ENCODE data around the gene RALA.
"Not testable (repeated sequence)": the region's sequence is repeated elsewhere in the genome, so short reads cannot be mapped to it uniquely, and the experiment has no call there.

The RALA gene

DNA sequence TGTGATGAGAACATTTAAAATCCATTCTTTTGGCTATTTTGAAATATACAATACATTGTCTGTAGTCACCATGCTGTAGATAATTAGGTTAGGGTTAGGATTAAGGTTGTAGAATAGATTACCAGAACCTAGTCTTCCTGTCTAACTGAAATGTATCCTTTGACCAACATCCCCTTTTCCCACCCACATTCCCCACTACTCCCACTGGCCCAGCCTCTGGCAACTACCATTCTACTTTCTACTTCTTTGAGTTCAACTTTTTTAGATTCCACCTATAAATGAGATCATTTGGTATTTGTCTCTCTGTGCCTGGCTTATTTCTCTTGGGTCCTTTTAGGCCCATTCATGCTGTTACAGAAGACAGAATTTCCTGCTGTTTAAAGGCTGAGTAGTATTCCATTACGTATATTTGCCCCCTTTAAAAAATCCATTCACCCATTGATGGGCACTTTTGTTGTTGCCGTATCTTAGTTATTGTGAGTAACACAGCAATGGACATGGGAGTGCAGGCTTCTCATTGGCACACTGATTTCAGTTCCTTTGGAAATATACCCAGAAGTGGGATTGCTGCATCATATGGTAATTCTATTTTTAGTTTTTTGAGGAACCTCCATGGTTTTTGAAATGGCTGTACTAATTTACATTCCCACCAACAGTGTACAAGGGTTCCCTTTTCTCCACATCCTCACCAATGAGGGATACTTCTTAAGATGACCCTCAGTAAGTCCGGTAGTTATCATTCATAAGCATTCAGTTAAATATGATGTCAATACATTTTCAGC lies 104.0 kb downstream of the RALA start:
- no peak for DNase-seq (ENCODE audit: low read depth in 2 of 2)

DNA sequence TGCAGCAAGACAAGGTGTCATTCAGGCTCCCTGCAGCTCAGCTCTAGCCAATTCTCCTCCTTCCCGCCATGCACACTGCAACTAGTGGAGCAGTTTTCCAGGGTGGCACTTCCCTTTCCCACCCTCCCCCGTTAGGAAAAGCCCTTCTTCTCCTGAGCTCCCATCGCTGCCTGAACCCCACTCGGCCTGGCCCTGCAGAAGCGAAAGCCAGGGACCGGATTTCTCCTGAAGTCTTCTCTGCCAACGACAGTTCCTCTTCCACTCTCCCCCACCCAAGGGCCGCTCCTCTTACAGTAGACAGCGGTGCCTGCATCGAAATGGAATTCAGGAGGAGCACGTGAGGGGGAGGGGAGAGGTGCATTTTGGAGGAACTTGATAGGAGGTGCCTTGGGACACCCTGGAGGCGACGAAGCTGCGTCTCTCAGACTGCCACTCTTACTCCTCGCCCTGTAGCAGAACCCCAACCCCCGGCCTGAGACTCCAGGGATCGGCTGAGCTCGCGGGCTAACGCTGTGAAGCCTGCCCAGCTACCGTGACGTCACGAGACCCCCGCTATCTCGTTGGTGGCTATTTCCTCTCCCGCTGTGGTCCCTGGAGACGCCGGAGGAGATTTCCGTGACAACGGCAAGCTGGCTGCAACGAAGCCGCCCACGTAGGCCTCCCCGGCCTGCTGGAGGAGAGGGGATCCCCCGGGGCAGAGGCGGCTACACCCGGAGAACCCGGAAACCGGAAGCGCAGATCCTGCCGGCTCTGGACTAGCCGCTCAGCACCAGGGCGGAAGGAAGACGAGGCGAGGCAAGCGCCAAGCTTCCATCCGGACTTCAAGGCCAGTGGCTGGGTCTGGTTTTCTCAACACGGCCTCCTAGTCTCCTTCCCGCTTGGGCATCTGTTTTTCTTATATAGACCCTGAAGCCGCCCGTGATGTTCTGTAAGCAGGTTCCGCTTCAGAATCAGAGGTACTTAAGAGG lies 109.7 kb downstream of the RALA start:
- peak; percentile 85 to 96 for DNase-seq (ENCODE audit: low read depth in 2 of 2)

DNA sequence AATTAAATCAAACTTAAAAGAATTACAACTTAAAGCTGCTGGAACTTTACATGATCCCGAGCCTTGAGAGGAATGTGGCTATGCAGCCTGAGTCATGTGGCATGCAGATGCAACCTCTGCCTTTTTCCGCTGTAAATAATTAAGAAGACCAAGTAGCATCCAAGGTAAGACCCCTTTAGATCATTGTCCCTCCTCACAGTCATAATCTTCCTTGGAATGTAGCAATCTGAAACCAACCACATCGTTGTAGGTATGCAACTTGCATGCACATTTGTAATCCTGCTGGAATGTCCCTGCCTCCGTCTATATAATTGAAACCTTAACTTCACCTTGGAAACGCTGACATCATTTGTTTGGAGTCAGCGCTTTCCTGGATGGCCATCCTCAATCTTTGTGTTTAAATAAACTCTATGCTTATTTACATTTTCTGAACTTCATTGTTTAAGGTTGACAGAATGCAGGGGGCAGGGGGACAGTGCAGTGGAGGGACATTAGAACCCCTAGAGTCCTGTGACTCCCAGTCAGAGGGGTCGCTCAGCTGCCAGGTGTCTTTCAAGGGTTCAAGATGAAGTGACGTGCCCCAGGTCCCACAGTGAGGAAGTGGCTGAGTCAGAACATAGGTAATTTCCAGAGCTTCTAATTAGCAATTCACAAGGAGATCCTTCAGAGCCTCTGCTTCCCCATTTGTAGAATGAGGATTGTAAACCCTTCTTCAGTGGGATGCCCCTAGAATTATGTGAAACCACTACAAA lies 110.7 kb downstream of the RALA start:
- no peak for DNase-seq (ENCODE audit: low read depth in 2 of 2)

DNA sequence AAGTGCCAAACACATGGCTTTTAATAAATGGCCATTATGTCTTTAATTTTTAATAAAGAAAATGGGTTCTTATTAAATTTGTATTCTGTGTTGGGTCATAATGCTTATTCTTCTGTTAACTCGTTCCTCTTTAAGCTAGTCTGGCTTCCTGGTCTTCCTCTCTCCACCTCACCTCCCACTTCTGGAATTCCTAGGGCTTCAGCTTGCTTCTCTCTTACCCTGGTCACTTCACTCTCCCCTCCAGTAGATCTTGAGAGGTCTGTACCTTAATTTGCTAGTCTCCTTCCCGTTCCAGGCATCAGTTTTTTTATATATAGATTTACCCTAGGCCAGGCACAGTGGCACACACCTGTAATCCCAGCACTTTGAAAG lies 111.2 kb downstream of the RALA start:
- no peak for DNase-seq (ENCODE audit: low read depth in 2 of 2)

DNA sequence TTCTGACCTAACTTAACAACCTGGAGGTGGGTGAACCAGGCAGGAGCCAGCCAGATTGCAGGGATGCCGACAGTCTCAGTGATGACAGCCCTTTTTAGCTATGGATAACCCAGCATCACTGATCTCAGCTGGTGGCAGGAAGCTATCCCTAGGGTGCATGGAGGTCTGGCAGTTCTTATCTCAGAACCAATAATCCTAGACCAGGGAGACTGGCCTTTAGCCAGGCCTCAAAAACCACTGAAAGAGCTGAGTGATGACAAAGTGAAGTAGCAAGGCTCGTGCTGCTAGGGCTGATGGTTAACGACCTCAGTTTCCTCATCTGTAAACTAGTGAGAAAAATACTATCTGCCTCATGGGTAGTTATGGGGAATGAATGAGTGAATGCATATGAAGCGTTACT lies 112.5 kb downstream of the RALA start:
- DNase-seq (ENCODE audit: low read depth in 2 of 2) = no peak

DNA sequence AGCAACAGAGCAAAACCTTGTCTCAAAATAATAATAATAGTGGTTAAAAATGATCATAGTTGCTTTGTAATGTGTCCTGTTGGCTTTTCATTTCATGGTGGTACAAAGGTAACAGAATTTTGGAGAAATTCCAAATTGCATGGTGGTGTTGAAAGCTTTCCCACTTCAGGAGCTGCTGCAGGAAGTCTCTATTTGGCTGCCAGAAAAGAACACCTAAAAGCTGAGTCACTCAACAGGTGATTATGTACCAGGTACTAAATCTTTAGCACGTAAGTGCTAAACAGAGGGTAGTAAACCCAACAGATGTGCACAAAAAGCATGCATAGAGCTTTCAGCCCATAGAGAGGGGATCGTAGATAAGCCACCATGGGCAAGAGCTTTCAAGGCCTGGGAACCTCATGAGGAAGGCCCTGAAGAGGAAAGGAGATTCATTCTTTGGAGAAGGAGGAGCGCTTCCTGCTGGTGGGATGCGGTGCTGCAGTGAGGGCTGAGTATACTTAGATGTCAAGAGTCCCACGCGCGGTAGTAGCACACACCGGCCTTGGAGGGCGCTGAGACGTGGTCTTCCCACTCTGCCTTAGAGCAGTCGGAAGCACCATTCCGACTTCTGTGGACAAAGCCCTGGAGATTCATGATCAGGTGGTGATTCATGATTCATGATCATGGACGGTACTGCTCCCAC lies 118.7 kb downstream of the RALA start:
- no peak for DNase-seq (ENCODE audit: low read depth in 2 of 2)

DNA sequence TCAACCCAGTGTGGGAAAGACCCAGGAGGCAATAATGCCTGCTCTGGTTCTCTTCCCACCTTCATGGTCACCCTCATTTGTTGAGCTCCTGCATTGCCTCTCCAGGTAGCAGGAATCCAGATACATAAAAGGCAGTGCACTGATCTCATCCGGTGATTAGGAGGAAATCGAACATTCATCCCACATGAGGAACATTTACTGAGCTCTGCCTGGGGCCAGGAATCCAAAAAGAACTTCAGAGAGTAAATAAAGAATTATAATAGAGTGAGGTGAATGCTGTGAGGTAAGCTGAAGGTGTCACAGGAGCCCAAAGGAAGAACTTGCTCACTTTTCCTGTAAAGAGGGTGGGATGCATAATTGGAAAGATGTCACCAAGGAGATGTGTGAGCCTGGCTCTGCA lies 121.2 kb downstream of the RALA start:
- DNase-seq (ENCODE audit: low read depth in 2 of 2) = no peak

DNA sequence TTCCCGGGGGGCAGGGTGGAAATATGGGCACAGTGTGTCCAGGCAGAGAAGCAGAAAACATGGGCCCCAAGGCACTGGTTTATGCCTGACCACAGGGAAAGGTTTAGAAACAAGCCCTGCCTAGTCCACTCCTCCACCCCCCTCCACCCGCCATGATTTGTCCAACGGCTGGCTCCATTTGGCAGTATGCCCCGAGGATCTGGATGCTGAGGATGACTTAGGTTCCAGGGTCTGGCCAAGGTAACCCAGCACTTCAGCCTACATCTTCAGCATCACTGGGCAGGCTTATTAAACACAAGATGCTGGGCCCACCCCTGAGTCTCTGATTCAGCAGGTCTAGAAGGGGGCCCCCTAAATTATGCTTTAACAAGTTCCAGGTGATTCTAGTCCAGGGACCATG lies 121.9 kb downstream of the RALA start:
- DNase-seq (ENCODE audit: low read depth in 2 of 2) = no peak

DNA sequence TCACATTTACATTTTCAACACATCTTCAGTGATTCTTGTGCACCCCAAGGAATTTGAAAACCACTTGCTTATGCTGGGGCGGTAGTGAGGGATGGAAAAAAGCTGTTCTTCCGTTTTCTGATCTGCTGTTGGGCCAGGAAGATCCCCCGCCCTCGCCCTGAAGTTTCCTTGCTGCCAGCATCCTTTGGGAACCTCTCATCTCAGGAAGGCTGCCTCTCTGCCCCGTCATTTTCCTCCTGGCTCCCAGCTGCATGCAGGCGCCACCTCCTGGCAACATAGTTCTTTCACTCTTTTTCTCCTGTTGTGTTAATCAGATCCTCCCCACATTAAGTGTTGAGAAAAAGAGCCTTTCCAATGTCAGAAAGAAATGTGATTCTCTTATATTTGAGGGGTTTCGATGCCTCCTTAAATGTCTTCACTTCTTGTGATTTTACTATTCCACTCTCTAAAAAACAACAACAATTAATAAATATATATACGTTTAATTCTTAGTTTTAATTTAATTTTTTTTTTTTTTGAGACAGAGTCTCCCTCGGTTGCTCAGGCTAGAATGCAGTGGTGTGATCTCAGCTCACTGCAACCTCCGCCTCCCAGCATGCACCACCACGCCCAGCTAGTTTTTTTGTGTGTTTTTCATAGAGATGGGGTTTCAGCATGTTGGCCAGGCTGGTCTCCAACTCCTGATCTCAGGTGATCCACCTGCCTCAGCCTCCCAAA lies 122.9 kb downstream of the RALA start:
- DNase-seq (ENCODE audit: low read depth in 2 of 2) = peak in 1 of 2 donors; percentile 37

DNA sequence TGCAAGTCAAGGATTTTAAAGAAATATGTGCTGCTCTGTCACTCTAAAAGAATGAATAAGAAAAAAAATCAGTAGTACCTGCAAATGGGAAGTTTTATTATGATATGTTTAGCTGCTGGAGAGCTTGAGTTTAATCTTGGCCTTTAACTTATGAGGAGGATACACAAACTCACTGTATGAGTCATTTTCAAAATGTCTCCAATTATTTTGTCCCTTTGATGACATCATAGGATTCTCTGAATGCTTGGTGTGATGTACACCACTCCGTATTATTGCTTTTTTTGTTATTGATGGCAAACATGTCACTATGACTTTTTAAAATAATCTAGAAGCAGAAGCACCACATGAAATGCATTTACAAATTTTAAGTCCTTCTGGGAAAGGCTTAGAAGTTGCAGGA lies 125.8 kb downstream of the RALA start:
- DNase-seq (ENCODE audit: low read depth in 2 of 2) = no peak

DNA sequence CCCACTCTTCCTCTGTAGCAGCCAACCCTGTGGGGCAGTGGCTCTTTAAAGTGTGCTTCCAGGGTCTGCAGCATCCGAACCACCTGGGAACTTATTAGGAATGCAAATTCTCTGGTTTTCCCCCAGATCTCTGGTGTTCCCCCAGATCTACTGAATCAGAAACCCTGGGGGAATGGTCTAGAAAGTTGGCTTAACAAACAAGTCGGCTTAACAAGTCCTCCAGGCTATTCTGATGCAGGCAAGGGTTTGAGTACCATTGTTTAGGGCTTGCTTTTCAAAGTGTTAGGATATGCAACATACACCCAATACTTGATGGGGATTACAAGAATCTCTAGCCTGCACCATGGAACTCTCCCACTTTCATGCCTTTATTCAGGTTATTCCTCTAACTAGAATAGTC lies 126.3 kb downstream of the RALA start:
- DNase-seq (ENCODE audit: low read depth in 2 of 2) = no peak

DNA sequence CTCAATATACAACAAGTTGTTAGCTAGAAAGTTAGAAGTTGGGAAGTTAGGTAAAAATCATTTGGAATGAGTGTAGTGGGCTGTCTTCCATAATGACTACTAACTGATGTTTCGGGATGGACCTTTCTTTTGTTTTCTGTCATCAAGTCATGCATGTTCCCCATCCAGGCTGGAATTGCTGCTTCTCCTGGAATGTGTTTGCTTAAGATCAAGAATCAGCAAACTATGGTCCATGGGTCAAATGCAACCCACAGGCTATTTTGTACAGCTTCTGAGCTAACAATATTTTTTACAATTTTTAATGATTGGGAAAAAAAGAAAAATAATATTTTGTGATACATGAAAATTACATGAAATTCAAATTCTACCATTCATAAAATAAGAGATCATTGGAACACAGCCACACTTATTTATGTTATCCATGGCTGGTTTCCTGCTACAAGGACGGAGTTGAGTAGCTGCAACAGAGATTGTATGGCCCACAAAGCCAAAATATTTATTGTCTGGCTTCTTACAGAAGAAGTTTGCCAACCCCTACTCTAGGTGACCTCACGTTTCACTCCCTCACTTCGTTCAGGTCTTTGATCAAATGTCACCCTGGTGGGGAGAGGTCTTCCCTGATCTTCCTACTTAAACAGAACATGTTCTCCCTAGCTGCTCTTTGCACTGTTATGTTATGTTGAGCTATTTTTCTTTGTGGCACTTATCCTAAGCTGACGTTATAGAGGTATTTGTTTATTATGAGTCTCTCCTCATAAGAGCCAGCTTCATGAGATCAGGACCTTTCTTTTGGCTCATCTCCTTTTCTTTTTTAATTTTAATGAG lies 127.1 kb downstream of the RALA start:
- no peak for DNase-seq (ENCODE audit: low read depth in 2 of 2)

DNA sequence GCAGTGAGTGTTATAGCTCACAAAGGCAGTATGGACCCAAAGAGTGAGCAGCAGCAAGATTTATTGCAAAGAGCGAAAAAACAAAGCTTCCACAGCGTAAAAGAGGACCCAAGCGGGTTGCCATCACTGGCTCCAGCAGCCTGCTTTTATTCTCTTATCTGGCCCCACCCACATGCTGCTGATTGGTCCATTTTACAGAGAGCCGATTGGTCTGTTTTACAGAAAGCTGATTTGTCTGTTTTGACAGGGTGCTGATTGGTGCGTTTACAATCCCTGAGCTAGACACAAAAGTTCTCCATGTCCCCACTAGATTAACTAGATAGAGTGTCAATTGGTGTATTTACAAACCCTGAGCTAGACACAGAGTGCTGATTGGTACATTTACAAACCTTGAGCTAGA lies 129.9 kb downstream of the RALA start:
- not testable (repeated sequence) for DNase-seq (ENCODE audit: low read depth in 2 of 2)

DNA sequence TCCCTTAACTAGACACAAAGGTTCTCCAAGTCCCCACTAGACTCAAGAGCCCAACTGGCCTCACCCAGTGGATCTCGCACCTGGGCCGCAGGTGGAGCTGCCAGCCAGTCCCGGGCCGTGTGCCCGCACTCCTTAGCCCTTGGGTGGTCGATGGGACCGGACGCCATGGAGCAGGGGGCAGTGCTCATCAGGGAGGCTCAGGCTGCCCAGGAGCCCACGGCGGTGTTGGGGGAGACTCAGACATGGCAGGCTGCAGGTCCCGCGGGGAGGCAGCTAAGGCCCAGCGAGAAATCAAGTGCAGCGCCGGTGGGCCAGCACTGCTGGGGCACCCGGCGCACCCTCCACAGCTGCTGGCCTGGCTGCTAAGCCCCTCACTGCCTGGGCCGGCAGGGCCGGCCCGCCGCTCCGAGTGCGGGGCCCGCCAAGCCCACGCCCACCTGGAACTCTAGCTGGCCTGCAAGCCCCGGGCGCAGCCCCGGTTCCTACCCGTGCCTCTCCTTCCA lies 130.5 kb downstream of the RALA start:
- DNase-seq (ENCODE audit: low read depth in 2 of 2) = no peak

DNA sequence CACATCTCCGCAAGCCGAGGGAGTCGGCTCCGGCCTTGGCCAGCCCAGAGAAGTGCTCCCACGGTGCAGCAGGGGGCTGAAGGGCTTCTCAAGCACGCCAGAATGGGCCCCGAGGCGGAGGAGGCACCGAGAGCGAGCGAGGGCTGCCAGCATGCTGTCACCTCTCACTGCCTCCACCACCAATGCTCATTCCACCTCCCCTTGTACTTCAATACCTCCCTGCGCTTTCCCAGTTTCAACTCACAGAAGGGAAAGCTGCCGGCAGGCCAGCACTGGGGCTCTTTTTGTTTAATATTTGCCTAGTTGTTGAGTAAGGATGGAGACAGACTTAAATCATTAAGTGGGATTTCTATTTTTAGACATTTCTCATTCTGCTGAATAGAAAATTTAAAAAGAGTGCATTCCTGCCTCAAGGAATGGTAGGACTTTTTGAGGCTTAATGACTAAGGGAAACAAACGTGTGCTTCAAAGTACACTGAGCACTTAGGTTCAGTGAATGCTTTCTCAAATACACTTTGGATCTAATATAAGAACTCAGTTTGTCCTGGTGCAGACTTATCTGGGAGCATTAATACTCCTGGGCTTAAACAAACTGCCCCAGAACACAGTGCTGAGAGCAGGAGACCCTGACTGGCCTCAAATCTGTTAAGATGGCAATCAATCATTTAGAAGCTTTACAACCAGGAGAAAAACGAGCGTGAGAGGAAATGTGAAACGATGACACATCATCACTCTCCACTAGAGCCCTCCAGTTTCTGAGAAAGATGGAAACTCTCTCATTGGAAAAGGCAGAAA lies 131.2 kb downstream of the RALA start:
- no peak for DNase-seq (ENCODE audit: low read depth in 2 of 2)

DNA sequence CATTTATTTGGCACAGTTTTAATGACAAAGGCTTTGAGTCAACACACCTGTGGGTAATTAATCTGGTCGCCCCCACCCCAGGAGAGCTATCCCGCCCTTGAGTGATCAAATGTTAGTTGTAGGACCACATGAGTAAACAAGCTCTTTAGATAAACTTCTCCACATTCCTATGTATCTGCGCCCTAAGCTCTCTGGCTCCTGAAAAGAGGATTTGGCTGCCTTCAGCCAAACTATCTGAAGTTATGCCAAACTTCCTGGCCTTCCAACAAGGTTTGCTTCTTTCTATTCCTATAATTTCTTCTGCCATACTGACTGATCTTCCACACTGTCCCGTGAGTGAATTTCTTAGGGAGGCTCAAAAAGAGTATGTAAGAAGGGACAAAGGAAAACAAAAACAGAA lies 134.2 kb downstream of the RALA start:
- no peak for DNase-seq (ENCODE audit: low read depth in 2 of 2)
